ENCODE results near the gene HSD11B1L.
"Not testable (repeated sequence)": the region's sequence is repeated elsewhere in the genome, so short reads cannot be mapped to it uniquely, and the experiment has no call there.

GRCh38 chr19:5702053-5702410, 21.2 kb downstream of the HSD11B1L start:
- not testable (repeated sequence) for TF ChIP-seq CTCF (tag by site-specific recombination; IDR thresholded peaks at IDR 0.05); SETDB1 (IDR thresholded peaks at IDR 0.05; ENCODE audit: insufficient read length, low read length); ZBTB17 (tag by site-specific recombination; IDR thresholded peaks at IDR 0.05); ZNF391 (tag by site-specific recombination; IDR thresholded peaks at IDR 0.05; ENCODE audit: borderline replicate concordance, low read depth); ZBTB26 (tag by site-specific recombination; optimal IDR thresholded peaks at IDR 0.05); ZNF580 (tag by site-specific recombination; IDR thresholded peaks at IDR 0.05)
